Thyroid gland (tissue), 4 donors: ENCODE results near the gene MINDY4. TPM values are rescaled to one million over a fixed set of nuclear protein-coding genes. Genes with fewer than 3 reads are reported as not detected.

Source experiments
- DNase-seq, 2 donors: peaks; one replicate each; pipeline ENCODE4 v3.0.0-alpha.2; 2019
- H3K27ac ChIP-seq, 3 donors: fragments of 200-600 bp; sonication (generic); 1 replicate in 2 of 3; 2 replicates in 1 of 3; pipeline ENCODE4 v1.5.1; 2016 to 2019; ENCODE audit warnings: mild to moderate bottlenecking in 1 of 3, moderate library complexity in 1 of 3
- H3K27me3 ChIP-seq: fragments of 200-600 bp; sonication (generic); one replicate; pipeline ENCODE4 v1.5.1; 2019
- H3K36me3 ChIP-seq, 2 donors: fragments of 200-600 bp; sonication (generic); one replicate each; pipeline ENCODE4 v1.5.1; 2016 to 2019
- H3K4me1 ChIP-seq, 2 donors: fragments of 200-600 bp; sonication (generic); one replicate each; pipeline ENCODE4 v1.5.1; 2017 to 2019
- H3K4me3 ChIP-seq, 3 donors: fragments of 200-600 bp; sonication (generic); replicated peaks in 1 of 3; 1 replicate in 2 of 3; 2 replicates in 1 of 3; pipeline ENCODE4 v1.5.1; 2016; ENCODE audit warnings: mild to moderate bottlenecking in 1 of 3
- H3K9me3 ChIP-seq: fragments of 200-600 bp; sonication (generic); one replicate; pipeline ENCODE4 v1.5.1; 2017
- POLR2A ChIP-seq, 2 donors: fragments of 450-650 bp; IDR thresholded peaks; one replicate each; pipeline ENCODE4 v1.6.1; 2017; ENCODE audit warnings: antibody characterized with exemption in 2 of 2, mild to moderate bottlenecking in 2 of 2, moderate library complexity in 1 of 2
- WGBS, 2 donors: methylation state at CpG; one replicate each; pipeline ENCODE4 v1.1.5; 2017; 5-methylcytosine and 5-hydroxymethylcytosine counted together
- intact Hi-C: fragments of 100-400 bp; cut with DNase I; formaldehyde crosslinking; loops from one replicate; pipeline ENCODE4 v1.15.1; 2023
- total RNA-seq, 4 donors: library from RNA; depleted of rRNA; stranded (reverse); fragments of >200 nt; gene quantifications; one replicate each; pipeline ENCODE4 v1.2.3, GENCODE V29; 2016
- TF ChIP-seq, protein P1 (sequence below), 6 experiments: fragments of 200-600 bp in 3 of 6; fragments of 450-650 bp in 3 of 6; sonication (generic) in 3 of 6; IDR thresholded peaks; one replicate each; pipeline ENCODE4 v1.5.1; 2016 to 2019; ENCODE audit warnings: antibody characterized with exemption in 6 of 6, mild to moderate bottlenecking in 2 of 6, inconsistent platforms in 1 of 6, moderate library complexity in 1 of 6

The MINDY4 gene
- total RNA-seq, 4 donors from 2014 or later = 17.9 to 33.2 (median 29.7) TPM

DNA sequence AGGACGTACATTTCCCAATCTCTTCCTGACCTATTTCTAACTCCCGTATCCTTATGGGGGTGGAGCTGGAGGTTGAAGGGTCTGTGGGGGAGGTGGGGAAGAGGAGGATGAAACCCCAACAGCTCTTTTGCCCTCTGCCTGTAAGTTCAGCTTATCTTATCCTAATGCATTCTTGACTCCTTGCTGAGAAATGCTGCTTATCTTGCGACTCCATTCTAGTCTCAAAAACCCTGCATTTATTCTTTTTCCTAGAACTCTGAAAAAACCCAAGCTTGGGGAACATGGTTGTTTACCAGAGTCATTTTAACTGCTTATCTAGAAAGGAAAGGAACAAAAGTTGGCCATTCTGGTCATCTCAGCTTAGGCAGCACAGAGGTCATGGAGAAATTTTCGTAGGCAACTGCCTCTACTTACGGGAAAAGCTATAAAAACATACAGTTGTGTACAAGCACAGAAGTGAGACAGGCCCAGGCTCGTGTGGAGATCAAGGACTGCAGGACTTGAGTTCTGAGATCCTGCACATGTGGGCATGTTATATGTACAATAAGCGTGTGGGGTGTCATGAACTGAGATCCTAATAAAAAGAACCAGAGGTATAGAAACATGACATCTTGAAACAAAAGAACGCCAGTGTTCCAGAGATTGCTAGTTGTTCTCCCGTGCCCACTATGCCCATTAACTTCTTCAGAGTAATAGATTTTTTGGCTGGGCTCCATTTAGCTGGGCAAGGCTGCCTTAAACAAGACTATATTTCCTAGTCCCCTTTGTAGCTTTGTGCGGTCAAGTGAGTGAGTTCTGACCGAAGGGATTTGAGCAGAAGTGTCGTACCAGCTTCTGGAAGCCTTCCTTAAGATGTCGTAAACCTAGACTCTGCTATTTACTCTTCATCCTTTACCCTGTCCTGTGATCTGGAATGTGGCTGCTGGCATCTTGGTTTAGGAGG, 9.7 kb upstream of the MINDY4 start:
- no peaks in the 10 kb centered on the region for H3K9me3 ChIP-seq
- intact Hi-C loops = no loop called here
- DNase-seq = no peak
- H3K27me3 ChIP-seq = no peaks in the 10 kb centered on the region
- no peak overlapping the region for H3K27ac ChIP-seq
- peaks cover 21 to 32% of the 10 kb centered on the region in 2 donors for H3K4me1 ChIP-seq
- no peak overlapping the region for H3K4me3 ChIP-seq
- WGBS, 2 donors = 76% methylated on average over 13 of the region's 13 CpGs
- H3K36me3 ChIP-seq = no peaks in the 10 kb centered on the region
- TF ChIP-seq, protein P1, sequence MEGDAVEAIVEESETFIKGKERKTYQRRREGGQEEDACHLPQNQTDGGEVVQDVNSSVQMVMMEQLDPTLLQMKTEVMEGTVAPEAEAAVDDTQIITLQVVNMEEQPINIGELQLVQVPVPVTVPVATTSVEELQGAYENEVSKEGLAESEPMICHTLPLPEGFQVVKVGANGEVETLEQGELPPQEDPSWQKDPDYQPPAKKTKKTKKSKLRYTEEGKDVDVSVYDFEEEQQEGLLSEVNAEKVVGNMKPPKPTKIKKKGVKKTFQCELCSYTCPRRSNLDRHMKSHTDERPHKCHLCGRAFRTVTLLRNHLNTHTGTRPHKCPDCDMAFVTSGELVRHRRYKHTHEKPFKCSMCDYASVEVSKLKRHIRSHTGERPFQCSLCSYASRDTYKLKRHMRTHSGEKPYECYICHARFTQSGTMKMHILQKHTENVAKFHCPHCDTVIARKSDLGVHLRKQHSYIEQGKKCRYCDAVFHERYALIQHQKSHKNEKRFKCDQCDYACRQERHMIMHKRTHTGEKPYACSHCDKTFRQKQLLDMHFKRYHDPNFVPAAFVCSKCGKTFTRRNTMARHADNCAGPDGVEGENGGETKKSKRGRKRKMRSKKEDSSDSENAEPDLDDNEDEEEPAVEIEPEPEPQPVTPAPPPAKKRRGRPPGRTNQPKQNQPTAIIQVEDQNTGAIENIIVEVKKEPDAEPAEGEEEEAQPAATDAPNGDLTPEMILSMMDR (IDR thresholded peaks at IDR 0.05) = no peak
- no peak for TF ChIP-seq POLR2A (IDR thresholded peaks at IDR 0.05)

DNA sequence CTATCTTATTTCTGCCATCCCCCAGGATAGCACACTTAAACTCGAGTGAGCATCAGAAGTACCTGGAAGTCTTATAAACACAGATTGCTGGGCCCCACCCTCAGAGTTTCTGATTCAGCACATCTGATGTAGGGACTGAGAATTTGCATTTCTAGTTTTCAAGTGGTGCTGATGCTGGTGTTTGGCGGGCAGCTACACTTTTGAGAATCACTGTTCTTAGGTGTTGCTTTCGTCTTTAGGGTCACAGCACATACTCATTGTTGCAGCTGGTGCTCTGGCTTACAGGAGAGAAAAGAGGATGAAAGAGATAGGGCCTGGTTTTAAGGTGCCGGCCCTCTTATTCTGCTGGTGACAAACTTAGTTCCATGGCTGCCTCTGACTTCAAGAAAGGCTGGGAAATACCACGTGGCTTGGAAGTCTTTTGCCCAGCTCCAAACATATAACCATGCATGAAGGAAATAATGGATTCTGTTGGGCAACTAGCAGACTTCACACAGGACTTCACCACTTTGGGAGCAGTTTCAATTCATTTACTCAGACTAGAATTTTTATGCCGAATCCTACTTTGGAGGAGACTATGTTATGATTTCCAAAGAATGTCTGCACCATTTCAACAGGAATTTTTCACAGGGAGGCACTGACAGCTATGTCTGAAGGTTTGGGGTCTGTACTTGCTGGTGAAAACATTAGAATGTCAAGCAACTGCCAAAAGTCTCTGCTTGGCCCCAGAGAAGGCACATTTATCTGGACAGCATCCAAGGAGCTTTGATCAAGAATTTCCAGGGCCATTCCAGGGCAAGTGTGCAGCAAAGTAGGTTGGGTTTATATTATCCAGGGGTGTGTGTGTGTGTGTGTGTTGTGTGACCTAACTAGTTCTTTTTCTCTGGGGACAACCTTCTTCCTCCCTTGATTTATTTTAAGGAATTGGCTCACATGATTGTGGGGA, 6.9 kb upstream of the MINDY4 start:
- WGBS, 2 donors = 47 to 60% methylated on average over 6 of the region's 6 CpGs
- Histone ChIP-seq H3K27ac (peak overlapping the region; percentile 51 to 71 (median 59)), H3K9me3 (no peaks in the 10 kb centered on the region), H3K4me1 (peaks cover 21 to 24% of the 10 kb centered on the region in 2 donors), H3K36me3 (no peaks in the 10 kb centered on the region), H3K4me3 (no peak overlapping the region), H3K27me3 (no peaks in the 10 kb centered on the region)
- peak; percentile 64 to 76 for DNase-seq
- no peak for TF ChIP-seq POLR2A (IDR thresholded peaks at IDR 0.05)
- TF ChIP-seq, protein P1 (IDR thresholded peaks at IDR 0.05) = no peak
- intact Hi-C loops = no loop called here

DNA sequence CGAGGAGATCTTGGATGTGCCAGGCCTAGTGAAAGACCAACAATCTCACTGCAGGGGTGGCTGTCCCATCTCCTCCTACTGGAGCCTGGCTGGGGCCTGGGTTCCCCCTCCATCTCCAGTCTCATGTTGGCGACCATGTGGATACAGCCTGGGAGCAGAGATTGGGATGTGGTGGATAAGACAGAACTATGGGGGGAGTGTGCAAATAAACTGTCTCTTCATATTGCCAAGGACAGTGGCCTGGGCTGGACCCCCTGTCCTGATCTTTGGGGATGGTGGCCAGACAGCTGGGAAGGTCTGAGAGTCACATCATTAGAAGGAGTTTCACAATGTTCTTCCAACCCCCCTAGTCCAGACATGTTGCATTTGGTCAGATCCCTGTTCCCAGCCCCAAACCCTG, 5.8 kb upstream of the MINDY4 start:
- no peak overlapping the region for H3K4me3 ChIP-seq
- peaks cover 22 to 24% of the 10 kb centered on the region in 2 donors for H3K4me1 ChIP-seq
- peak overlapping the region; percentile 51 to 71 (median 59) for H3K27ac ChIP-seq
- intact Hi-C loops = no loop called here
- WGBS, 2 donors = 84 to 88% methylated on average over 1 to 2 of the region's 2 CpGs
- no peaks in the 10 kb centered on the region for H3K9me3 ChIP-seq
- no peak for DNase-seq
- TF ChIP-seq, protein P1 (IDR thresholded peaks at IDR 0.05) = no peak
- TF ChIP-seq POLR2A (IDR thresholded peaks at IDR 0.05) = no peak
- H3K27me3 ChIP-seq = no peaks in the 10 kb centered on the region
- H3K36me3 ChIP-seq = no peaks in the 10 kb centered on the region

DNA sequence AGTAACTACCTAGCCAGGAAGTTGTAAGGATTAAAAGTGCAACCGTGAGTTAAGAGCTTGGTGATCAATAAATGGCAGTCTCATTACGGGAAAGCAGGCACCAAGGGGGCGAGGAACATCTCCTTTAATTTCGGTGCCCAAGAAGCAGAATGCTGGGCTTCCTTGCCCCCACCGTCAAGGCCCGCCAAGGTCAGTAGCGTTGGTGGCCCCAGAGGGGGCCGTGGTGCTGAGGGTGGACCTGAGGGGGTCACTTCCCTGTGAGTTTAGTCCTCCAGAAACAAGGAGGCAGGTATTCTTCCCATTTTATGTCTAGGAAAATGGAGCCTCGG, 408 bp upstream of the MINDY4 start:
- no peak for DNase-seq
- TF ChIP-seq, protein P1 (IDR thresholded peaks at IDR 0.05) = no peak
- no peak for TF ChIP-seq POLR2A (IDR thresholded peaks at IDR 0.05)
- Histone ChIP-seq H3K27me3 (no peaks in the 10 kb centered on the region), H3K36me3 (no peaks in the 10 kb centered on the region), H3K4me1 (peaks cover 12 to 22% of the 10 kb centered on the region in 2 donors), H3K27ac (peak overlapping the region; percentile 62 to 83 (median 75)), H3K9me3 (no peaks in the 10 kb centered on the region), H3K4me3 (peak overlapping the region in 2 of 3 donors; percentile 81 to 88)
- 56 to 65% methylated on average over 9 of the region's 9 CpGs for WGBS, 2 donors
- intact Hi-C loops = no loop called here
